ENCODE results near the gene COL18A1. TPM values are rescaled to one million over a fixed set of nuclear protein-coding genes. Genes with fewer than 3 reads are reported as not detected.

Gene COL18A1
- total and polyA plus RNA-seq, 11 donors, result 31.7 to 109 (median 59.0) TPM

GRCh38 chr21:45470773-45471524 is 66.0 kb downstream of the COL18A1 start:
- DNase-seq, result peak; percentile 49 to 69 (median 64)
- H3K4me3 ChIP-seq, result peak overlapping the region in 7 of 12 donors; percentile 12 to 33 (median 20)

DNA sequence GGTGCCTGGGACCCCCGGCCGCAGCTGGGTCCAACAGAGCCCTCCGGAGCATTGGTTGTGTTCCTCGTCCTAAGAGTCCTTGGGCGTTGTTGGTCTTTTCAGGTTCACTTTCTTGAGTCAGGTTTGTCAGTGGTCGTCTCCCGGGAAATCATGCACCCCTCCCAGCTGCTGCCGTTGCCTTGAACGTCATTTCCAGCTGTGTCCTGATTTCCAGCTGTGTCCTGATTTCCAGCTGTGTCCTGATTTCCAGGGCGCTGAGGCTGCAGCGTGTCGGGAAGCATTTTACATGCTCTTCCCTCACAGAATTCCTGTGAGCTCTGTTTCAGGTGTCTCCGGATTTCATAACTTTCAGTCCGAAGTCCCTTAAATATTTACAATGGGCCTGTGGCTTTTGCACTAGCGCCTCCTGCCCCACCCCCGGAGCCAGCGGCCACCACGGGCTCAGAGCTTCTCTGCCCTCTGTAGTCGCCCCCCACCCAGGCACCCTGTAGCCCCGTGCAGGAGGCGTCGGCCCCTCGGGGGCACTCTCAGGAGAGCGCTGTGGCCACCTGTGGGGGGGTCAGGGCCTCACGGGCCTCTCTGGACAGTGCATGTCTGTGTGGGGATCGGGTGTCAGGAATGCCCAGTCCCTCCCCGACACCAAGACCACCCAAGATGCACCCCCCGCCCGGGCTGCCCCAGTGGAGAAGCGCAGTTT is 66.7 kb downstream of the COL18A1 start:
- H3K4me1 ChIP-seq, result peaks cover 0 to 46% (median 28%) of the 10 kb centered on the region in 12 donors
- H3K27ac ChIP-seq, result peak overlapping the region; percentile 73 to 93 (median 82)
- no peaks in the 10 kb centered on the region for H3K9me3 ChIP-seq
- TF ChIP-seq POLR2A (IDR thresholded peaks at IDR 0.05) (no peak), CTCF (IDR thresholded peaks at IDR 0.05) (no peak)
- no peaks in the 10 kb centered on the region for H3K27me3 ChIP-seq
- H3K4me3 ChIP-seq, result peak overlapping the region in 7 of 12 donors; percentile 12 to 33 (median 20)
- DNase-seq, result peak; percentile 66 to 82 (median 75)
- WGBS, 4 donors, result 46 to 62% (median 57%) methylated on average over 30 of the region's 30 CpGs
- H3K36me3 ChIP-seq, result peaks cover 4 to 41% (median 19%) of the 10 kb centered on the region in 9 donors
- intact Hi-C loops (cut with DNase I), result loop anchor here in 2 of 10 donors (10.0 kb wide), 2 partner anchors 123 to 353 kb away; no protein-coding TSS in a partner anchor
- peak; percentile 48 to 77 (median 59) for ATAC-seq

More at GRCh38 chr21:45470773-45471524, 66.0 kb downstream of the COL18A1 start:
- 32 to 56% (median 41%) methylated on average over 10 to 28 of the region's 28 CpGs for WGBS, 4 donors
- H3K36me3 ChIP-seq, result peaks cover 4 to 34% (median 16%) of the 10 kb centered on the region in 9 donors
- ATAC-seq, result peak; percentile 27 to 70 (median 67)
- intact Hi-C loops (cut with DNase I), result loop anchor here in 2 of 10 donors (10.0 kb wide), 2 partner anchors 124 to 354 kb away; no protein-coding TSS in a partner anchor
- H3K27me3 ChIP-seq, result no peaks in the 10 kb centered on the region
- no peaks in the 10 kb centered on the region for H3K9me3 ChIP-seq
- peak in 1 of 12 donors; percentile 19 for TF ChIP-seq CTCF (IDR thresholded peaks at IDR 0.05)
- no peak for TF ChIP-seq POLR2A (IDR thresholded peaks at IDR 0.05)
- peaks cover 0 to 49% (median 28%) of the 10 kb centered on the region in 12 donors for H3K4me1 ChIP-seq
- peak overlapping the region; percentile 73 to 93 (median 82) for H3K27ac ChIP-seq

- no peak for ATAC-seq
- DNase-seq, result peak in 1 of 5 donors; percentile 51
- H3K27me3 ChIP-seq, result no peaks in the 10 kb centered on the region
- peaks cover 4 to 47% (median 19%) of the 10 kb centered on the region in 9 donors for H3K36me3 ChIP-seq
- peaks cover 0 to 49% (median 33%) of the 10 kb centered on the region in 12 donors for H3K4me1 ChIP-seq
- no peak overlapping the region for H3K4me3 ChIP-seq
- peak overlapping the region in 9 of 12 donors; percentile 73 to 93 (median 83) for H3K27ac ChIP-seq
- intact Hi-C loops (cut with DNase I), result loop anchor here in 2 of 10 donors (10.0 kb wide), 2 partner anchors 122 to 352 kb away; no protein-coding TSS in a partner anchor
- 87 to 91% (median 90%) methylated on average over 32 to 42 of the region's 42 CpGs for WGBS, 4 donors
- TF ChIP-seq CTCF (IDR thresholded peaks at IDR 0.05) (no peak), POLR2A (IDR thresholded peaks at IDR 0.05) (no peak)
- H3K9me3 ChIP-seq, result no peaks in the 10 kb centered on the region
Observed at GRCh38 chr21:45472445-45473365, 67.7 kb downstream of the COL18A1 start.
